Measurements from ENCODE around the gene CLEC16A.

Gene CLEC16A

GRCh38 chr16:11183035-11183812, 238.9 kb downstream of the CLEC16A start:
- DNase-seq: no peak

GRCh38 chr16:11183951-11184350, 239.6 kb downstream of the CLEC16A start:
- no peak for DNase-seq

DNA sequence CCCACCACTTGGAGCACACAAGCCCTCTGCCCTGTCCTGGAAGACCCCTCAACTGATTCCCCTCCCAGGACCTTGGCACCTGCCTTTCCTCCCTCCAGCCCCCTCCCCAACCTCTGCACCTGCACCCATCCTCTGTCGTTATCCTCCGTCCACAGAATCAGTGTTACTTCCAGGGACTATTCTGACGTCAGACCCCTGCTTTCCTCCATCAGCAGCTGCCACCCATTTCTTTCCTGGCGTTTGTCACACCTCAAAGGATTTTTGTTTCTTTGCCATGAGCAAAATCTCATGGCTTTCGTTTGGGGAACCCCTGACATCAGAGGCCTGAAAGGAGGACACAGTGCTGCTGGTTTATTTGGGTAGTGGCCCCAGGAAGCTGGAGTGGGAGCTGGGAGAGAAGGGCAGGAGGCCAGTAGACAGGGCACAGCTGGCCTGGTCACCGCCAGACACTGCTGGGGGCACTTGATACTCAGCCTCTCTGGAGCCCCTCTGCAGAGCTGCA, 243.2 kb downstream of the CLEC16A start:
- no peak for DNase-seq

GRCh38 chr16:11188801-11189740, 244.7 kb downstream of the CLEC16A start:
- peak; percentile 57 for DNase-seq

- DNase-seq: no peak
These were observed 246.5 kb downstream of the CLEC16A start for GRCh38 chr16:11190588-11191560.

DNA sequence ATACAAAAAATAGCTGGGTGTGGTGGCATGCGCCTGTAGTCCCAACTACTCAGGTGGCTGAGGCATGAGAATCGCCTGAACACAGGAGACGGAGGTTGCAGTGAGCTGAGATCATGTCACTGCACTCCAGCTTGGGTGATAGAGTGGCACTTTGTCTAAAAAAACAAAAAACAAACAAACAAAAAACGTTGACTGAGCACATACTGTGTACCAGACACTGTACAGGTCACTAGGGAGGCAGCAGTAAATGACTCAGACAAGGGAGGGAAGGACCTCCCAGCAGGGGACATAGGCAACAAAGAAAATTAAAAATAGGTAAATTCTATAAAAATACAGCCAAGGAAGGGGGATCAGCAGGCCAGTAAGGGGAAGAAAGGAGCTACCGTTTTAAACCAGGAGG, 247.3 kb downstream of the CLEC16A start:
- DNase-seq: no peak

- no peak for DNase-seq
These were observed 249.1 kb downstream of the CLEC16A start for GRCh38 chr16:11193494-11193893.

DNA sequence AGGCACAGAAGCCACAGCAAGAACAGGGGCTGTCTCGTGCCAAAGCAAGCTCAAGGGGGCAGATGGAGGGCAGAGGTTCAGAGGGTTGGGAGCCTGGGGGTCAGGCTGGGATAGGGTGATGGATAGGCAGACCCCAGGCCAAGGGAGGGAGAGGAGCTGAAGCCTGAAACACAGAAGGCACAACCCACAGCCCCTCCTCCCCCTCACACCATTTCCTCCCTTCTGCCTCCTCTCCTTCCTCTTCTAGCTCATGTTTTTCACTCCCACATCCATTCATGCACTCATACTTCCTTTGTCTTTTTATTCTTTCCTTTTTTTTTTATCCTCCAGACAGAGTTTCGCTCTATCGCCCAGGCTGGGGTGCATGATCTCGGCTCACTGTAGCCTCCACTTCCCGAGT, 250.5 kb downstream of the CLEC16A start:
- no peak for DNase-seq

GRCh38 chr16:11196286-11196828, 252.0 kb downstream of the CLEC16A start:
- DNase-seq: no peak

- no peak for DNase-seq
These were observed 254.0 kb downstream of the CLEC16A start for GRCh38 chr16:11198375-11198774.

DNA sequence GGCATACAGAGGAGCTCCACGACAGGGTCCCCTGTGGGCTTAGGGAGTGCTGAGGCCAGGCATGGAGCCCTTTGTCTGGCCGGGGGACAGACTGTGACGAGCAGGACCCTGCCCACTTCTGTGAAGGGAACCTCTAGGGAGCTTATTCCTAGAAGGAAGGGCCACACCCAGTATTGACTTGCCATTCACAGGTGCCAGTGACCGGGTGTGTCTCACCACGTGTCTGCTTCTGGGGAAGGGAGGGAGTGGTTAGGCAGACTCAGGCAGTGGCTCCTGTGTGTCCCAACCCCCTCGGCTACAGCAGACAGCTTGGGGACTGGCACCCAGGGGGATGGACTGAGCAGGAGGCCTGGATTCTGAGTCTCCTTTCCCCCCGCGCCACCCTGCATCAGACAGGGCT, 254.5 kb downstream of the CLEC16A start:
- DNase-seq: peak; percentile 28

DNA sequence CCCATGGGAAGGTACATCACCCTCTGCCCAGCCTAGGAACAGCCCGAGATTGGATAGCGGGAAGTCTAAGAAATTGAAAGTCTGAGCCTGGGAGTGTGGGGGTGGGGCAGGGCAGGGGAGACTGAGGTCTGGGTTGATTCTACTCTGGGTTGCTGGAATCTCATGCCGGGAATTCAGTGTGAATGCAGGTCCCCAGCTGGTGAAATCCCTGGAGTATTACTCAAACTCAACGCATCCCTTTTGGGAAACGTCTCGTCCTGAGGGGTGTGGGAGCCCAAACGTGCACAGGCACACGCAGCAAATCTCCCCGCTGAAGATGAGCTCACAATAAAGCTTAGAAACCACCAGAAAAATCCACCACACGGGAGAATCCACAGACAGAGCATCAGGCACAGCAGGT, 256.2 kb downstream of the CLEC16A start:
- no peak for DNase-seq

- DNase-seq: no peak
These were observed 257.3 kb downstream of the CLEC16A start for GRCh38 chr16:11201498-11202259.

GRCh38 chr16:11202260-11203091, 258.1 kb downstream of the CLEC16A start:
- no peak for DNase-seq

- DNase-seq: no peak
These were observed 258.8 kb downstream of the CLEC16A start for GRCh38 chr16:11203111-11203623.

DNA sequence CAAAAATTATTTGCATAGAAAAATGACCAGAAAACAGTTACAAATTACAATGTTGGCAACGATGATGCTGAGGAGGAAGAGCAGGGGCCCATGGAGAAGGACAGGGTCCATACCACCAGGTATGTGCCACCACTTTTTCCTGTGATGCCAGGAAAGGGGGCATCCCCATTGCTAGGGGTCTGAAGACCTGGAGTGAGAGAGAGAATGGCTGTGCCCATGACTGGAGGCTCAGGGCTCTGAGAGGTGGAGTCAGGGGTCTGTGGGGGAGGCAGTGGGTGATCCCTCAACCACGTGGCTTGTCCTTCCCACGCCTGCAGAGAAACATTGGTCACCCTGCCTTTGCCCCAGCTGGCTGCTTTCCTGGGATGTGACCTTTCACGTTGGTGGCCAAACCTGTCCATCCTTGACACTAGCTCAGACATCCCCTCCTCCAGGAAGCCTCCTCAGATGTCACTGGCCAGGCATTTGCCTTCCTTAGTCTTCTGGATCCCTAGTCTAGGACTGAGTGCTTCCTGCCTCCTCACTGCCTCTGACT, 260.2 kb downstream of the CLEC16A start:
- DNase-seq: no peak

DNA sequence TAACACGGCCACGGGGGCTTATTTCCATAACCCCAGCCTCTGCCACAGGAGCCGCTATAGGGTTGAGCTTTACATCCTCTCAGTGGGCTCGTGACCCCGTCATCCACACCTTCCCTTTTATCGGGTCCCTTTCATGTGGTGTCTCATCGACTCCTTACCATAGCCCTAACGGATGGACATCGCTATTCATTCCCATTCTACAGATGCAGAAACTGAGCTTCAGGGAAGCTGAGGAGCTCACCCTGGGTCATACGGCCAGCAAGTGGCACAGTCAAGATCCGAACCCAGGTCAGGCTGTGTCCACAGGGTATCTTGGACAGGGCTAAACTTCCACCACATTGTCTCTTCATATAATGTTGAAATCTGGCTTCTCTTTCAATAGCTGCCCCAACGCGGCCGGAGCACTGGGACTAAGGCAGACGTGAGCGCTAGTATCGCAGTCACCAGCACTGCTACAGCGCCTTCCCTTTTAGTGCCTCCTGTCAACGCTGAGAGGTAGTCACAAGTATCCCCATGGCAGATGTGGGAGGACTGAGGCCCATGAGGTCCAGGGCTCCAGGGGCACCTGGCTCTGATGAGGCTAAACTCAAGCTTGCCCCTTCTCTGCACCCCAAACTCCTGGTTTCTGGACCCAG, 260.8 kb downstream of the CLEC16A start:
- DNase-seq: no peak

DNA sequence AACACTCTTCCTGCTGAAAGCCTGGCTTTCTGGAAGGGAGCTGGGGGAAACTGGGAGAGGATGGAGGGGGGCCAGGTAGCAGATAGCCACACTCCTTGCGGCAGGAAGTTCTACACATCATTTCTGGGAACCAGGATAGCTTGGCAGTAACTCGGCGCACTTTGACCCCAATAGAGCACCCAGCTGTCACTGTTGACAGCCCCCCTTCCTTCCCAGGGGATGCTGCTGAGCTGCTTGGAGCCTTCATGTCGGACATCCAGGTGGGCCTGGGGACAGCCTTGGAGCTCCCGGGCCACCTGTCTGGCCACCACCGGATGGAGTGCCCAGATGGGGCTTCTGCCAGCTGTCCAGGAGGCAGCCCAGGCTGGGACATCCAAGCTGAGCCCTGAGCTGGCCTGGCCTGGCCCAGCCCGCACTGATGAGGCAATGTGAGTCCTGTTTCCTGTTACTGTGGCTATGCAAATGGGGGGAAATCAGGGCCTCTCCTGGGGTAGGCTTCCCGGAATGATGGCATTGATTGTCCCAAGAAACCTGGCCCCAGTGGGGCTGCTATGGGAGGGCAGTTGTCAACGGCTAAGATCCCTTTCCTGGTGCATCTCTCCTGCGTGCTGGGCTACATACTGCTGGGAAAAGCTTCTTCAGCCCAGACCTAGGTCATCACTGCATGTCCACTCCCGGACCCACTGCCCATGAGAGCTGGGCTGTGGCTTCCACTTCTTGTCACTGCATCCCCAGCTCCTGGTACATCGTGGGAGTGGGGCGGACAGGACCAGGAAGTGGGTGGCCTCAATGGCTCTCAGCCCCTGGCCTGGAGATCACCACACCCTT, 261.6 kb downstream of the CLEC16A start:
- DNase-seq: no peak

DNA sequence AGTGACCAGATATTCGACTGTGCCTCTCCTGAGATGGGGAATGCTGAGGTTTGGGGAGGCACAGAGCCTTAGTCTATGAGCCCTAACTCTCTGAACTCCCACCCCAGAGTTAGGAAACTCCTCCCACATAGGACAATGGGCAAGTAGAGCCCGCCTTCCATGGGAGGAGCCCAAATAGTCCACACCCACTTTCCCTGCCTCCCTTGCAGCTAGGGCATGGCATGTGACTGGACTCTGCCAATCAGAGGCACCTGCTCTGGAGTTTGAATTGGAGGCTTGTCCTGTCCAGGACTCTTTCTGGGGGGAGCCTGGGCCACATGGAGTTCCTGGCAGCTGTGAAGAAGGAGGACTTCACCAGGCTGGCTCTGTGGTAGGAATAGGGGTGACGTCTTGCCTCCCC, 263.3 kb downstream of the CLEC16A start:
- no peak for DNase-seq

Measured in DMS153 (cell line).